Muscle layer of colon (tissue), 2 donors: ENCODE measurements around the gene UNC5CL.

ENCODE experiments used
- H3K27ac ChIP-seq: one replicate; pipeline ENCODE4 v1.7.0; 2013; ENCODE audit warnings: low read depth, mild to moderate bottlenecking, low read length, moderate library complexity
- H3K27me3 ChIP-seq, 2 donors: one replicate each; pipeline ENCODE4 v1.7.0; 2013; ENCODE audit warnings: low read length in 2 of 2, mild to moderate bottlenecking in 2 of 2; ENCODE audit not compliant: insufficient read depth in 2 of 2, control insufficient read depth in 1 of 2
- H3K36me3 ChIP-seq: one replicate; pipeline ENCODE4 v1.7.0; 2013; ENCODE audit warnings: mild to moderate bottlenecking, low read length; ENCODE audit not compliant: insufficient read depth
- H3K4me1 ChIP-seq: one replicate; pipeline ENCODE4 v1.7.0; 2013; ENCODE audit warnings: mild to moderate bottlenecking, low read length; ENCODE audit not compliant: insufficient read depth
- H3K4me3 ChIP-seq, 2 donors: one replicate each; pipeline ENCODE4 v1.7.0; 2013; ENCODE audit warnings: low read length in 2 of 2, low read depth in 1 of 2, mild to moderate bottlenecking in 1 of 2, moderate library complexity in 1 of 2
- H3K9ac ChIP-seq: one replicate; pipeline ENCODE4 v1.7.0; 2013; ENCODE audit warnings: low read length
- H3K9me3 ChIP-seq: one replicate; pipeline ENCODE4 v1.7.0; 2013; ENCODE audit warnings: mild to moderate bottlenecking, low read length
- donor health status: abdominal sarcoma.
- donor health status: Adenocarcinoma of cecum.

The UNC5CL gene

DNA sequence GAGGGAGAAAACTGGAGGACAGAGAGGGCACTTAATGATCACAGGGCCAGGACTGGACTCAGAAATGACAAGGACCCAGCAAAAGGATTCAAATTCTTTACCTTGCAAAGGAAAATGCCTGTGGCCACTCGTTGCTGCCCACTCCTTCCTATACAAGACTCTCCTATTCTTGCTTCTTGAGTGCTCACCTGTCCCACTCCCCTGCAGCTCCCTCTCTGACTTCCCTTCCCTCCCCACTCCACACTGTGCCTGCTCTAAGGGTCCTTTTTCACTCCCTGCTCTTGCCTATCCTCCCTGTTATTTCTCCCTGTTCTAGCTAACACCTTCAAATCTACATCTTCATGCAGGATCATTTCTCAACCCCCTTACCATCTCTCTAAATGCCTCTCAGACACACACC lies 56.1 kb downstream of the UNC5CL start:
- Histone ChIP-seq H3K36me3 (no peaks in the 10 kb centered on the region), H3K9ac (no peak overlapping the region), H3K27me3 (peaks cover 0 to 4% of the 10 kb centered on the region in 2 donors), H3K9me3 (no peaks in the 10 kb centered on the region), H3K4me3 (no peak overlapping the region), H3K4me1 (no peaks in the 10 kb centered on the region), H3K27ac (no peak overlapping the region)

DNA sequence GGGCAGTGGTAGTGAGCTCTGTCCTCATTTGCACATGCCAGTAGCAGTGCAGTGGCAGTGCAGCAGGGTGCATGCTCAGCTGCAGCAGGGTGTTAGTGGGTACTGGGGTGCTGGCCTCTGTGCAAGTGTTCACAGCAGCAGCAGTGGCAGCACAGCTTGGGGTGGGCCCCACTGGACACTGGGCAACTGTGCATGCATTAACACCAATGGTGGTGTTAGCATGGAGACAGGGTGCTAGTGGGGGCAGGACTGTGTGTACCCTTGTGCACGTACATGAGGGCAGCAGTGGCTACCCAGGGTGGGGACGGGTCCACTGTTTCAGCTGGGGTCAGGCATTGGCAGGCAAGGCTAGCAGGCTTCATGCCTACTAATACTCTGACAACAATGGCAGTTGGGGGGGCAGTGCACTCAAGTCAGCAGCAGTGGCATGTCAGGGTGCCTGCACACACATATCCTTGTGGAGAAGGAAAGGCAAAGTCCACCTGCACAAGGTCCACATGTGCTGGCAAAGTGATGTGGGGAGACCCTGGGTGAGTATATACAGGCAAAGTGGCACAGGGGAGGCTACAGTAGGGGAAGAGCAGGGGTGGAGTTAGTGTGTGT lies 60.2 kb downstream of the UNC5CL start:
- H3K9ac ChIP-seq, result no peak overlapping the region
- no peaks in the 10 kb centered on the region for H3K4me1 ChIP-seq
- H3K9me3 ChIP-seq, result no peaks in the 10 kb centered on the region
- peaks cover 0 to 4% of the 10 kb centered on the region in 2 donors for H3K27me3 ChIP-seq
- no peak overlapping the region for H3K27ac ChIP-seq
- H3K4me3 ChIP-seq, result no peak overlapping the region
- no peaks in the 10 kb centered on the region for H3K36me3 ChIP-seq

DNA sequence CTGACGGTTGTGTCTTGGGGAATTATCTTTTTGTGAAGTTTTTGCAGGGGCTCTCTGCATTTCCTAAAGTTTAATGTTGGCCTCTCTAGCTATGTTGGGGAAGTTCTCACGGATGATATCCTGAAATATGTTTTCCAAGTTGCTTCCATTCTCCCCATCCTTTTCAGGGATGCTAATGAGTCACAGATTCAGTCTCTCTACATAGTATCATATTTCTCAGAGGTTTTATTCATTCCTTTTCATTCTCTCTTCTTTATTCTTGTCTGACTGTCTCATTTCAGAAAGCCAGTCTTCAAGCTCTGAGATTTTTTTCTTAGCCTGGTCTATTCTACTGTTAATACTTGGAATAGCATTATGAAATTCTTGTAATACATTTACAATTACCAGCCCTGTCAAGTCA lies 61.3 kb downstream of the UNC5CL start:
- Histone ChIP-seq H3K36me3 (no peaks in the 10 kb centered on the region), H3K27ac (no peak overlapping the region), H3K27me3 (peaks cover 0 to 4% of the 10 kb centered on the region in 2 donors), H3K9me3 (no peaks in the 10 kb centered on the region), H3K4me1 (no peaks in the 10 kb centered on the region), H3K9ac (no peak overlapping the region), H3K4me3 (no peak overlapping the region)

DNA sequence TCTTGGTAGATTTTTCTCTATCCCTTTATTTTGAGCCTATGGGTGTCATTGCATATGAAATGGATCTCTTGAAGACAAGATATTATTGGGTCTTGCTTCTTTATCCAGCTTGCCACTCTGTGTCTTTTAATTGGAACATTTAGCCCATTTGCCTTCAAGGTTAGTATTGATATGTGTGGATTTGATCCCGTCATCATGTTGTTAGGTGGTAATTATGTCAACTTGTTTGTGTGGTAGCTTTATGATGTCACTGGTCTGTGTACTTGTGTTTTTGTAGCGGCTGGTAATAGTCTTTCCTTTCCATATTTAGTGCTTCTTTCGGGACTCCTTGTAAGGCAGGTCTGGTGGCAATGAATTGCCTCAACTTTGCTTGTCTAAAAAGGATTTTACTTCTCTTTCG lies 61.9 kb downstream of the UNC5CL start:
- Histone ChIP-seq H3K9ac (no peak overlapping the region), H3K36me3 (no peaks in the 10 kb centered on the region), H3K27me3 (peaks cover 0 to 4% of the 10 kb centered on the region in 2 donors), H3K27ac (no peak overlapping the region), H3K4me3 (no peak overlapping the region), H3K4me1 (no peaks in the 10 kb centered on the region), H3K9me3 (no peaks in the 10 kb centered on the region)
